ENCODE measurements around the gene MGRN1. TPM values are rescaled to one million over a fixed set of nuclear protein-coding genes. Genes with fewer than 3 reads are reported as not detected.

Gene MGRN1
- total and polyA plus RNA-seq, 2 donors (not counting 3 experiments of a cell fraction or from before 2014, with no cell fraction given) = 15.6 to 73.0 TPM

DNA sequence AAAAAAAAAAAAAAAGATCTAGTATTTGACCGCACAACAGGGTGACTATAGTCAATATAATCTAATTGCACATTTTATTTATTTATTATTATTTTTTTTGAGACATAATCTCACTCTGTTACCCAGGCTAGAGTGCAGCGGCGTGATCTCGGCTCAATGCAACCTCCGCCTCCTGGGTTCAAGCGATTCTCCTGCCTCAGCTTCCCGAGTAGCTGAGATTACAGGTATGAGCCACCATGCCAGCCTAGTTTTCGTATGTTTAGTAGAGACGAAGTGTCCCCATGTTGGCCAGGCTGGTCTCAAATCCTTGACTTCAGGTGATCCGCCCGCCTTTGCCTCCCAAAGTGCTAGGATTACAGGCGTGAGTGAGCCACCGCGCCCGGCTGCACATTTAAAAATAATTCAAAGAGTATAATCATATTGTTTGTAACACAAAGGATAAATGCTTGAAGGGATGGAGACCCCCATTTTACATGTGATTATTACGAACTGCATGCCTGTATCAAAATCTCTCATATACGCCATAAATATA lies 108.7 kb downstream of the MGRN1 start:
- Histone ChIP-seq H3K4me3 (replicated peaks in 1 of 3; ENCODE audit: insufficient read depth in 1 of 3, low read depth in 1 of 3, low read length in 3 of 3) (peak overlapping the region; percentile 62 to 100 (median 76)), H3K9me3 (replicated peaks; ENCODE audit: control insufficient read depth, insufficient read depth, low read length) (no peaks in the 10 kb centered on the region), H3K79me2 (ENCODE audit: control insufficient read depth, insufficient read depth, low read length) (peaks cover 9% of the 10 kb centered on the region), H3K27me3 (ENCODE audit: control insufficient read depth in 2 of 2, insufficient read depth in 2 of 2, low read length in 2 of 2) (no peaks in the 10 kb centered on the region), H3K4me1 (ENCODE audit: control insufficient read depth, extremely low read depth, insufficient read depth, low read length) (peaks cover 5% of the 10 kb centered on the region), H3K36me3 (ENCODE audit: control insufficient read depth in 2 of 2, extremely low read depth in 1 of 2, insufficient read depth in 2 of 2, low read length in 2 of 2) (peaks cover 0 to 6% of the 10 kb centered on the region in 2 experiments), H3K27ac (ENCODE audit: insufficient read depth, low read depth, low read length) (no peak overlapping the region), H2AFZ (ENCODE audit: low read depth, low read length) (peak overlapping the region; percentile 99), H4K20me1 (replicated peaks; ENCODE audit: control insufficient read depth, extremely low read depth, insufficient read depth, low read length) (no peaks in the 10 kb centered on the region), H3K4me2 (ENCODE audit: insufficient read depth, low read length) (peak overlapping the region; percentile 86), H3K9ac (replicated peaks; ENCODE audit: extremely low read depth, insufficient read depth, low read length) (peak overlapping the region; percentile 78), H3K9me1 (replicated peaks; ENCODE audit: control insufficient read depth, extremely low read depth, insufficient read depth, low read length) (no peaks in the 10 kb centered on the region)
- dilution Hi-C loops (cut with MboI; ENCODE audit: extremely low pct_ligation_motif_present, low sequenced_read_pairs) (no loop called here), intact Hi-C loops (cut with micrococcal nuclease) (no loop called here)
- DNase-seq (ENCODE audit: low read depth, low spot score) = no peak
- no peak for FAIRE-seq
- CTCF ChIA-PET = interaction anchor here (1.1 to 1.4 kb wide), 2 partner anchors 30 to 109 kb away, joined by 3 read pairs; partner anchors contain the start of gene MGRN1
- POLR2A ChIA-PET = no interaction called here
- TF ChIP-seq CTCF (IDR thresholded peaks at IDR 0.05; ENCODE audit: extremely low read depth in 1 of 2, insufficient read depth in 1 of 2, low read depth in 1 of 2, low read length in 2 of 2) (no peak), JUN (IDR thresholded peaks at IDR 0.05; ENCODE audit: borderline replicate concordance, insufficient read depth, insufficient read length, low read depth) (no peak), POLR2AphosphoS5 (IDR thresholded peaks at IDR 0.05; ENCODE audit: insufficient read depth, low read depth, low read length) (no peak), FOS (IDR thresholded peaks at IDR 0.05; ENCODE audit: borderline replicate concordance, insufficient read depth, low read length) (no peak)
- BruUV-seq (replicated peaks) = no TSS peak

GRCh38 chr16:4733747-4734062 lies 109.1 kb downstream of the MGRN1 start:
- H3K79me2 ChIP-seq (ENCODE audit: control insufficient read depth, insufficient read depth, low read length) = peaks cover 9% of the 10 kb centered on the region
- intact Hi-C loops (cut with micrococcal nuclease) = loop anchor here (1.0 to 2.0 kb wide), 6 partner anchors 34 to 223 kb away; partner anchors contain the start of genes NUDT16L1, ROGDI and ZNF500
- peak overlapping the region; percentile 99 for H2AFZ ChIP-seq (ENCODE audit: low read depth, low read length)
- H3K4me2 ChIP-seq (ENCODE audit: insufficient read depth, low read length) = peak overlapping the region; percentile 86
- TF ChIP-seq POLR2AphosphoS5 (IDR thresholded peaks at IDR 0.05; ENCODE audit: insufficient read depth, low read depth, low read length) (no peak), JUN (IDR thresholded peaks at IDR 0.05; ENCODE audit: borderline replicate concordance, insufficient read depth, insufficient read length, low read depth) (no peak)
- BruUV-seq (replicated peaks) = TSS peak; percentile 32
- H4K20me1 ChIP-seq (replicated peaks; ENCODE audit: control insufficient read depth, extremely low read depth, insufficient read depth, low read length) = no peaks in the 10 kb centered on the region
- H3K4me3 ChIP-seq (replicated peaks in 1 of 3; ENCODE audit: insufficient read depth in 1 of 3, low read depth in 1 of 3, low read length in 3 of 3) = peak overlapping the region; percentile 62 to 100 (median 76)
- no peak overlapping the region for H3K27ac ChIP-seq (ENCODE audit: insufficient read depth, low read depth, low read length)
- no peaks in the 10 kb centered on the region for H3K27me3 ChIP-seq (ENCODE audit: control insufficient read depth in 2 of 2, insufficient read depth in 2 of 2, low read length in 2 of 2)
- H3K9ac ChIP-seq (replicated peaks; ENCODE audit: extremely low read depth, insufficient read depth, low read length) = peak overlapping the region; percentile 78
- peaks cover 5% of the 10 kb centered on the region for H3K4me1 ChIP-seq (ENCODE audit: control insufficient read depth, extremely low read depth, insufficient read depth, low read length)
- no peak for FAIRE-seq
- no peak for DNase-seq (ENCODE audit: low read depth, low spot score)
- POLR2A ChIA-PET = interaction anchor here (1.2 to 1.4 kb wide), 2 partner anchors 36 to 118 kb away, joined by 3 to 8 read pairs; no protein-coding TSS in a partner anchor
- CTCF ChIA-PET = interaction anchor here (1.1 to 1.4 kb wide), 3 partner anchors 30 to 109 kb away, joined by 3 to 6 read pairs (median 3); partner anchors contain the start of gene MGRN1
- peaks cover 0 to 5% of the 10 kb centered on the region in 2 experiments for H3K36me3 ChIP-seq (ENCODE audit: control insufficient read depth in 2 of 2, extremely low read depth in 1 of 2, insufficient read depth in 2 of 2, low read length in 2 of 2)
- dilution Hi-C loops (cut with MboI; ENCODE audit: extremely low pct_ligation_motif_present, low sequenced_read_pairs) = no loop called here
- no peaks in the 10 kb centered on the region for H3K9me1 ChIP-seq (replicated peaks; ENCODE audit: control insufficient read depth, extremely low read depth, insufficient read depth, low read length)
- no peaks in the 10 kb centered on the region for H3K9me3 ChIP-seq (replicated peaks; ENCODE audit: control insufficient read depth, insufficient read depth, low read length)

Measured in endothelial cell of umbilical vein (primary cell).